H7 (cell line): Measurements from ENCODE around the gene JAGN1. TPM values are rescaled to one million over a fixed set of nuclear protein-coding genes. Genes with fewer than 3 reads are reported as not detected.
"Not testable (repeated sequence)": the region's sequence is repeated elsewhere in the genome, so short reads cannot be mapped to it uniquely, and the experiment has no call there.

Experiments used
- DNase-seq: peaks from one replicate; pipeline ENCODE4 v3.0.0; 2012
- H3K27me3 ChIP-seq: 2 replicates; pipeline ENCODE4 v1.6.0; 2011; ENCODE audit warnings: mild to moderate bottlenecking, low read length; ENCODE audit not compliant: control insufficient read depth, insufficient read depth
- H3K36me3 ChIP-seq: replicated peaks from 2 replicates; pipeline ENCODE4 v1.5.1; 2011; ENCODE audit warnings: low read length; ENCODE audit not compliant: control insufficient read depth, insufficient read depth
- H3K4me3 ChIP-seq: 2 replicates; pipeline ENCODE4 v1.5.1; 2011; ENCODE audit warnings: low read depth, mild to moderate bottlenecking, control low read depth, low read length, moderate library complexity; ENCODE audit not compliant: insufficient read depth
- total RNA-seq: library from RNA; depleted of rRNA; stranded (reverse); fragments of >200 nt; shearing (Covaris generic); gene quantifications from 2 replicates; pipeline ENCODE4 v1.2.3, GENCODE V29; 2014

Gene JAGN1
- total RNA-seq, 1 experiment from 2014 or later, result 15.1 TPM

DNA sequence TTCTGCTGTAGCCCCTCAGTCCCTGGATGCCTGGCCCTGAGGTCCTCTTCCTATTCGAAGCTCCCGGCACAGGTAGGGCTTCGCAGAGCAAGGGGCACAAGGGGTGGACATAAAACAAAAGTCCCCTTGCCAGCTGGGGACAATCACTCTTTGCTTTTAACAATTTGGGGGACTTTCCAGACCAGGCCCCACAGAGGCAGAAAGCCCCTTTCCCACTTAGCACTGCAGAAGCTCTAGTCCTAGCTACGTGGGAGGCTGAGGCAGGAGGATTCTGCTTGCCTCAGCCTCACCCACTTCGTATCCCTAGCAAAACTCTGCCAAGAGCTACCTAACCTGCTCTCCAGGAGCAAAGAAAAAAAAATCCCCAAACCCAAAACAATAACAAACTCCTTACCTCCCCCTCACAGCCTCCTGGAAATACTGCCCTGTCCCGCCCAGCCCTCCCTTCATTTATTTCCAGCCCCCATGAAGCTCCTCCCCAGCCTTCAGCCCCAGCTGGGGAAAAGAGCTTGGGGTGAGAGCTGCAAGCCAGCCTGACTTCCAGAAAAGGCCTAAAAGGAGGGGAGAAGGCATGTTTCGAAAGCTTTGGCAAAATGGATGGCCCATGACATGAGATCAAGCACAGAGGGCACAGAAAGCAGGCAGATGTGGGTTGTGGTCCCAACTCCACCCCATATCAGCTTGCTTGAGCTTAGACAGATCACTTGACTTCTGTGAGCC, 10.4 kb upstream of the JAGN1 start, which contains the start of gene CIDEC:
Gene CIDEC, minus strand, starts transcription at position 424 of the 720 bp plus-strand sequence. CDS start 1,767 bp downstream, outside the sequence.
- Histone ChIP-seq H3K27me3 (no peaks in the 10 kb centered on the region), H3K36me3 (no peaks in the 10 kb centered on the region), H3K4me3 (no peak within 1 kb of the TSS)
- DNase-seq, result peak; percentile 40

DNA sequence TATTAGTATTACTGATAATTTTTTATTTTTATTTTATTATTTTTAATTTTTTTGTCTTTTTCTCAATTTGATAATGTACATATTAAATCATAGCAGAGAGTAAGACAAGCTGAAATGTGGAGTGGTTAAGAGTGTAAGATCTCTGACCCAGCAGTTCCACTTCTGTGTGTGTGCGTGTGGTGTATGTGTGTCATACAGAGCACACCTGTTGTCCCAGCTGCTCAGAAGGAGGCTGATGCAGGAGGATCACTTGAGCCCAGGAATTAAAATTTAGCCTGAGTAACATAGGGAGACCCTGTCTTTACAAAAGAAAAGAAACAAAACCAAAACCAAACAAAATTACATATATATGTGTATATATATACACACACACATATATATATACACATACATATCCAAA, 9.0 kb upstream of the JAGN1 start:
- Histone ChIP-seq H3K27me3 (no peaks in the 10 kb centered on the region), H3K36me3 (no peaks in the 10 kb centered on the region), H3K4me3 (no peak overlapping the region)
- DNase-seq, result no peak

DNA sequence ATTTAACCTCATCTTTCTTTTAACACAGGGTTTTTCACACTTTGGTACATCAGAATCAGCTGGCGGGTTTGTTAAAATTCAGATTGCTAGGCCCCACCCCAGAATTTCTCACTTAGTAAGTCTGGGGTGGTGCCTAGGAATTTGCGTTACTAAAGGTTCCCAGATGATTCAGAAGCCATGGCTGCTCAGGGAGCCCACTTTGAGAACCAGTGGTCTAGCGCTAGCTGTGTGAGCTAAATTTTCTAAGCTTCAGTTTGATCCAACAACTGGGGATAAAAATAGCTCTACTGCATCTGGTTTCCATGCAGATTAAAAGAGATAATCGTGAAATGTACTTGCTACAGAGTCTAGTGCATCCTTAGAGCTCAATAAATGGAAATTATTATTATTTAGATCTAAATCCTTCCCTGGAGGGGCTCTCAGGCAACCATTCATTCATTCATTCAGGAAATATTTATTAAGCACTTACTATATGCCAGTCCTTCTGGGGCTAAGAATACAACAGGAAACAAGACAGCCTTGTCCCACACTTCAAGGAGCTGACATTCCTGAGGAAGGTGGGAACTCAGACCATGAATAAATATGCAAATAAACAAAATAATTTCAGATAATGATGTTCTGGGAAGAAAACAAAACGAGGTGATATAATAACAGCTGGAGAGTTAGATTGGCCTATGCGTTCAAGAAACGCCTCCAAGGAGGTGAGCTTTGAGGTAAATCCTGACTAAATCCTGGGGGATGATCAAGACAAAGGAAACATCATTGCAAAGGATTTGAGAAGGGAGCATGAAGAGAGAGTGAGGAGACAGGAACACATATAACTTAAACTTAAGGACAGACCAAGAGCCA, 6.5 kb upstream of the JAGN1 start:
- Histone ChIP-seq H3K27me3 (no peaks in the 10 kb centered on the region), H3K4me3 (no peak overlapping the region), H3K36me3 (no peaks in the 10 kb centered on the region)
- no peak for DNase-seq

DNA sequence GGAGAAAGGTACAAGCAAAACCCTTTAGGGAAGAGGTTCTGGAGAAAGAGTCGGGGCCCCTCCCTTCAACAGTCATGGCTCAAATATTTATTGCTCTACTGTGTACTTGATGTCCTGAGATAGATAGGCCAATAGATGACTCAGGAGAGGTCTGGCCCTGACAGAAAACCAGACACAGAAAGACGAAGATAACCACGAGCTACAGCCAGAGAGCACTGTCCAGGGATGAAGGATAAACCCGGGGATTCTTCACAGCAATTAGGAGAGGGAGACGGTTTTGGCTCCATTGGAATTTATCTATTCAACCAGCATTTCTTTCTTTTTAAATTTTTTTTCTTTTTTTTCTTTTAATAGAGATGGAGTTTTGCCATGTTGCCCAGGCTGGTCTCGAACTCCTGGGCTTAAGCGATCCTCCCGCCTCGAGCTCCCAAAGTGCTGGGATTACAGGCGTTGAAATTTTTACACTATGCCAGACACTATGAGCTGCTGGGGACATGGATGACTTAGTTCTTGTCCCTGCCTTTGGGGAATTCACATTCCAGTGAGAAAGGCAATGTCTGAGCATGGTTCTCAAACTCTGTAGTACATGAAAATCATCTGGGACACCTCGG, 5.8 kb upstream of the JAGN1 start:
- Histone ChIP-seq H3K27me3 (no peaks in the 10 kb centered on the region), H3K4me3 (no peak overlapping the region), H3K36me3 (no peaks in the 10 kb centered on the region)
- DNase-seq, result no peak

DNA sequence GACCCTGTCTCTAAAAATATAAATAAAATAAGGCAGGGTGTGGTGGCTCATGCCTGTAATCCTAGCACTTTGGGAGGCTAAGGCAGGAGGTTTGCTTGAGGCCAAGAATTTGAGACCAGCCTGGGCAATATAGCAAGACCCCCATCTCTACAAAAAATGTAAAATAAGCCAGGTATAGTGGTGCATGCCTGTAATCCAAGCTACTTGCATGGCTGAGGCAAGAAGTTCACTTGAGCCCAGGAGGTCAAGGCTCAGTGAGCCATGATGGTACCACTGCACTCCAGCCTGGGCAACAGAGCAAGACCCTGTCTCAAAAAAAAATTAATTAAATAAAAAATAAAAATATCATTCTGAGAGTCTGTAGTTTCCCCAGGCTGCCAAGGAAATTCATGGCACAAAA, 4.1 kb upstream of the JAGN1 start:
- H3K27me3 ChIP-seq, result no peaks in the 10 kb centered on the region
- no peak overlapping the region for H3K4me3 ChIP-seq
- no peak for DNase-seq
- H3K36me3 ChIP-seq, result no peaks in the 10 kb centered on the region

DNA sequence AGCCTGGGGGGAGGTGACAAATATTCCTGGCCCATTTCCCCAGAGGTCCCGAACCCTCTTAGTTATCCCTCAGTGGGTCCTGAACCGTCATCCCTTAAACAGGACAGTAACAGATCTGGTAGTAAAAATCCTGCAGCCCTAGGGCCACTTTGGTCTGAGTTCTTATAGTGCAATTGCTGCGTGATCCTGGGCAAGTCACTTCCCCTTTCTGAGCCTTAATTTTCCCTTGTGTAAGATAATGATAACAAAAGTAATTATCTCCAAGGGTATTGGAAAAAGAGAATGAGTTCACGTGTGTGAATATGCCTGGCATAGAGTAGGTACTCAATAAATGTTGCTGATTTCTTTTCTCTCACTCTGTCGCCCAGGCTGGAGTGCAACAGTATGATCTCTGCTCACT, 2.9 kb upstream of the JAGN1 start:
- no peak for DNase-seq
- Histone ChIP-seq H3K4me3 (no peak overlapping the region), H3K36me3 (peaks cover 2% of the 10 kb centered on the region; the same call in 1 of the 2 replicates), H3K27me3 (no peaks in the 10 kb centered on the region)

DNA sequence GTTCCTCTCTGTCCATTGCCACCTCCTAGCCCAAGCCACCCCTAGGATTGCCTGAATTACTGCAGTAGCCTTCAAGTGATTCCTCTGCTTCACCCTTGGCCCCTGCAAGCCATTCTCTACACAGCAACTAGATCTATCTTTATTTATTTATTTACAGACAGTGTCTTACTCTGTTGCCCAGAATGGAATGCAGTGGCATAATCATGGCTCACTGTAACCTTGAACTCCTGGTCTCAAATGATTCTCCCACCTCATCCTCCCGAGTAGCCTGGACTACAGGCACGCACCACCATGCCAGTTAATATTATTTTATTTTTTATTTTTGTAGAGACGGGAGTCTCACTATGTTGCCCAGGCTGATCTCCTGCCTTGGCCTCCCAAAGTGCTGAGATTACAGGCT, 1.9 kb upstream of the JAGN1 start:
- peaks cover 8% of the 10 kb centered on the region for H3K36me3 ChIP-seq
- H3K27me3 ChIP-seq, result no peaks in the 10 kb centered on the region
- no peak overlapping the region for H3K4me3 ChIP-seq
- DNase-seq, result no peak

DNA sequence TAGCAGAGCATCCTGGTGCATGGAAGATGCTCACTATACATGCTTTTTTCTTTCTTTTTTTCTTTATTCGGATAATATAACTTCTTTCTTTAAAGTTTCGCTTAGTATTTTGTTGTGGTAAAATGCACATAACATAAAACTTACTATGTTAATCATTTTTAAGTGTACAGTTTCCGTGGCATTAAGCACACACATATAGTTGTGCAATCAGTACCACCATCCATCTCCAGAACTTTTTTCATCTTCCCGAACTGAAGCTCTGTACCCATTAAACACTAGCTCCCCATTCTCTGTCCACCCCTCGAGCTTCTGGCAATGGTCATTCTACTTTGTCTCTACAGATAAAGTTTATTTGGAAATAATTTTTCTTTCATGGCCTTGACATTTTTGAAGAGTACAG, 1.0 kb upstream of the JAGN1 start:
- Histone ChIP-seq H3K36me3 (peaks cover 8% of the 10 kb centered on the region), H3K4me3 (no peak overlapping the region), H3K27me3 (no peaks in the 10 kb centered on the region)
- no peak for DNase-seq

DNA sequence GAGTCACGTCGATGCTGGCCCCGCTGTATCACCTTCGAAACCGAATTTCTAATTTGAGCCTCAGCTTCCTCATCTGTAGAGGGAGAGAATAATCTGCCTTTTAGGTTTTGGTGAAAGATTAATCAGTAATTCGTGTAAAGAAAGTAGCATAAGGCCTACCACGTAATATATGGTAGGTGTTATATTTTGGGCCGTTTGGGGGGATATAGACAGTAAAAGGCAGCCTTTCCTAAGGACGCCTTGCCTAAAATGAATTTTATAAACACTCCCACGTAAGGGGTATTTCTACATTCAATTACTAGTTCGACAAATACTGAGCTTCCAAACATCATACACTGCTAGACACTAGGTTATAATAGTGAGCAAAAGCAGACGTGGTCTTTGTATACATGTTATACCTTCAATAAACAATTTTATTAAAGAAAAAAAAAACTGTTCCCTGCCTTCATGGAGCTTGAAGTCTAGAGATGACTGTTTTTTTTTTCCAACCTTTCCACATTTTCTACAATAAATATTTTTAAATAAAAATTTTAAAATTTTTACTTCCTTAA, 737 bp downstream of the JAGN1 start:
- no peak for DNase-seq
- H3K36me3 ChIP-seq, result peaks cover 8% of the 10 kb centered on the region
- H3K4me3 ChIP-seq, result peak overlapping the region; percentile 100
- no peaks in the 10 kb centered on the region for H3K27me3 ChIP-seq

DNA sequence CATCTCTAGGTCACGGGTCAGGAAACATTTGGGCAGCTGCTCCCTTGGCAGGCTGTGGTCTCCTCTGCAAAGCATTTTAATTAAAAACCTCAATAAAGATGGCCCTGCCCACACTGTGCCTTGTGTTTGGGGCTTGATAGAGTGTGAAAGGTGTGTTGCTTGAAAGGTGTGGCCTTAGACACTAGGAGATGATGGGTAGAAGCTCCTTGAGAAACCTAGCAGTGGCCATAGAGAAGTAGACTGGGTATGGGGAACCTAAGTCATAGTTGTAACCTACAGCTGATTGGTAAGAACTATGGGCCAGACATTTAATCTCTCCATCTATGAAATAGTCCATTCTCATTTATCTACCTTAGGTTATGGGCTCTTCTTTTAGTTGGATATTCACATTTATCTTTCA, 3.3 kb downstream of the JAGN1 start:
- DNase-seq, result no peak
- Histone ChIP-seq H3K27me3 (no peaks in the 10 kb centered on the region), H3K4me3 (no peak overlapping the region), H3K36me3 (peaks cover 8% of the 10 kb centered on the region)

DNA sequence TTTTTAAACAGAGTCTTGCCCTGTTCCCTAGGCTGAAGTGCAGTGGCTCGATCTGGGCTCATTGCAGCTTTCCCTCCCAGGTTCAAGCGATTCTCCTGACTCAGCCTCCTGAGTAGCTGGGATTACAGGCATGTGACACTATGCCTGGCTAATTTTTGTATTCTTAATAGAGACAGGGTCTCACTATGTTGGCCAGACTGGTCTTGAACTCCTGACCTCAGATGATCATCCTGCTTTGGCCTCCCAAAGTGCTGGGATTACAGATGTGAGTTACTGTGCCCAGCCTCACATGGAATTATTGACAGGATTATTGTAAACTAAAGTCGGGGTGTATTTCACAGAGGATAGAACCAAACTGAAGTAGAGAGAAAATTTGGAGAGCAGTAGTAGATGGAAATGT, 5.3 kb downstream of the JAGN1 start:
- not testable (repeated sequence) for H3K36me3 ChIP-seq, DNase-seq, H3K27me3 ChIP-seq, H3K4me3 ChIP-seq

DNA sequence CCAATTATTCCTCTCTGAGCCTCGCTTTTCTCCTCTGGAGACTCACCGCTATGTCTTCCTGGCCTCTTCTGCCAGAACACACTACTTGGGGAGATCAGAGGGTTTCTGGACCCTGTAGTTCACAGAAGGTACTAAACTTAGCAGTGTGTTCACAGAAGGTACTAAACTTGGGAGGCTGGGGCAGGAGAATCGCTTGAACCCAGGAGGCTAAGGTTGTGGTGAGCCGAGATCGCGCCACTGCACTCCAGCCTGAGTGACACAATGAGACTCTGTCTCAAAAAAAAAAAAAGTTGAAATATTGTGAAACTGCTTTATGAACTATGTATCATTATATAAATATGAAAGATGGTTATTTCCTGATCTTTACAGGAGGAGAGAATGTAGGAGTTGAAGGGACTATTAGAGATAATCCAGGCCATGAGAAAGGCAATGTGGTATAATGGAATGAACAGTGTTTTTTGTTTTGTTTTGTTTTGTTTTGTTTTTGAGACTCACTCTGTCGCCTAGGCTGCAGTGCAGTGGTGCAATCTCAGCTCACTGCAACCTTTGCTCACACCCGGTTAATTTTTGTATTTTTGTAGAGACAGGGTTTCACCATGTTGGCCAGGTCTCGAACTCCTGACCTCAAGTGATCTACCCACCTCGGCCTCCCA, 6.5 kb downstream of the JAGN1 start:
- not testable (repeated sequence) for H3K36me3 ChIP-seq, DNase-seq, H3K4me3 ChIP-seq, H3K27me3 ChIP-seq

DNA sequence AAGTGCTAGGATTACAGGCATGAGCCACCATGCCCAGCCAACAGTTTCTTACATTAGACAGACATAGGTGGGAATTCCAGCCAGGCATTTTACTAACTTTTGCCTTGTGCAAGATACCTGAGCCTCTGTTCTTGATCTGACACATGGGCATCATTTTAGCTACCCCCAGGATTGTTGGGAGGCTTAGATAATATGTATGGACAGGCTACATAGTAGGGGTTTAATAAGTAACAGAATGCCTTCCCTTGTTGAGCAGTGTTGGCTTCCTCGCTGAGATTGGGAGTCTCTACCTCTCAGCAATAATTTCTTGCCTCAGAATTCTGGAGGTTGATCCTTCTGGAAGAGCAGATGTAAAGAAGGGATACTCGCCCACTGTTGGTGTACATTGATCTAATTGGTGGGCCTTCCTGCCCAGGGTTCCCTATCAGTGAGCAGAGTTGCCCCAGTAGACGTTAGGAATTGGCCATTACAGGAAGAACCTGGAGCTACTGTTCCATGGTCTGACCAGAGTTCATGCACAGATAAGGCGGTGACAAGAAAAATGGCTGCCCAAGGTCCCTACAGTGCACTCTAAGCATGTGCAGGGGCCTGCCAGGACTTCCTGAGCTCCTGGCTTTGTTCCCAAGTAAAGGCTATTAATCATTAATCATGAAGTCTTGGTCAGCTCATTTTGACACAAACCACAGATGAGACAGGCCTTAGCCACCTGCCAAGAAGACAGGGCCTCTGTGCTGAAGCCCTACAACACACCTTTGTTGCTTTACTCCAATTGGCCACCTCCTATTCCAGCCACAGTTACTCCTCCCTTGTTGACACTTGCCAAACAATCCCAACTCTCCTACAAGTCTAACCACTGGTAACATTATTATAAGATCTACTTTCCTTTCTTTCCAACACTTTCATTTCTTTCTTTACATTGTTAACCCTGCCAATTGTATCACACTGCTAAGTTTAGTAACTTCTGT, 7.3 kb downstream of the JAGN1 start:
- no peak for DNase-seq
- no peak overlapping the region for H3K4me3 ChIP-seq
- no peaks in the 10 kb centered on the region for H3K27me3 ChIP-seq
- H3K36me3 ChIP-seq, result peaks cover 6% of the 10 kb centered on the region
